K562 (cell line): ENCODE measurements around the gene PRDM1. TPM values are rescaled to one million over a fixed set of nuclear protein-coding genes. Genes with fewer than 3 reads are reported as not detected.

ENCODE experiments used
- ARID1B ChIP-seq: fragments of 450-650 bp; IDR thresholded peaks from 2 replicates; pipeline ENCODE4 v1.6.1; 2016; ENCODE audit warnings: antibody characterized with exemption, mild to moderate bottlenecking, inconsistent platforms
- ARID3B ChIP-seq: fragments of 250-450 bp; sonication (Bioruptor Pico); IDR thresholded peaks from 2 replicates; pipeline ENCODE4 v1.4.0; 2020; ENCODE audit warnings: borderline replicate concordance
- ATF1 ChIP-seq, 2 experiments: fragments of 450-650 bp in 1 of 2; IDR thresholded peaks; 2 replicates each; pipeline ENCODE4 v1.6.1; 2016; ENCODE audit warnings: missing compliant biosample characterization in 1 of 2, missing genetic modification characterization in 1 of 2
- COPS2 ChIP-seq: fragments of 450-650 bp; conservative IDR thresholded peaks from 2 replicates; pipeline ENCODE4 v1.6.1; 2016; ENCODE audit warnings: mild to moderate bottlenecking, moderate library complexity
- CTBP1 ChIP-seq: fragments of 450-650 bp; IDR thresholded peaks from 2 replicates; pipeline ENCODE4 v1.6.1; 2016; ENCODE audit warnings: borderline replicate concordance
- E2F3 ChIP-seq: fragments of 250-450 bp; sonication (Bioruptor Pico); IDR thresholded peaks from 2 replicates; pipeline ENCODE4 v1.4.0; 2020; ENCODE audit warnings: mild to moderate bottlenecking
- HMBOX1 ChIP-seq: sonication (generic); IDR thresholded peaks from 2 replicates; pipeline ENCODE4 v1.6.1; 2016
- MBD1 ChIP-seq: fragments of 250-450 bp; sonication (Bioruptor Pico); IDR thresholded peaks from 2 replicates; pipeline ENCODE4 v1.8.0; 2022; ENCODE audit warnings: inconsistent platforms
- SMARCA4 ChIP-seq: fragments of 450-650 bp; IDR thresholded peaks from 2 replicates; pipeline ENCODE4 v1.6.1; 2016
- SMARCE1 ChIP-seq: fragments of 450-650 bp; IDR thresholded peaks from 2 replicates; pipeline ENCODE4 v1.7.1; 2016; ENCODE audit warnings: mild to moderate bottlenecking
- SMC3 ChIP-seq: conservative IDR thresholded peaks from 2 replicates; pipeline ENCODE4 v1.6.1; 2011; ENCODE audit warnings: low read depth, low read length, improper control_type of control experiment; ENCODE audit not compliant: insufficient read depth
- ZFP91 ChIP-seq: sonication (generic); formaldehyde crosslinking; IDR thresholded peaks from 2 replicates; pipeline ENCODE4 v1.8.0; 2022; ENCODE audit warnings: mild to moderate bottlenecking, missing genetic modification reagents
- ZNF407 ChIP-seq: fragments of 450-650 bp; IDR thresholded peaks from 2 replicates; pipeline ENCODE4 v1.6.1; 2016; ENCODE audit warnings: low read depth
- polyA plus RNA-seq, 8 experiments: library from polyadenylated mRNA; depleted of rRNA in 4 of 8; stranded (reverse) in 5 of 8; unstranded in 3 of 8; fragments of >200 nt; fragmentation: Nextera tagmentation in 2 of 8; fragmentation: Illumina TruSeq in 1 of 8; extraction: Ambion mirVana in 2 of 8; extraction: Trizol in 1 of 8; gene quantifications; 2 replicates each; pipeline versions ENCODE4 v1.2.1 to v1.2.3, GENCODE V29; 2011 to 2014; ENCODE audit warnings: inconsistent platforms in 1 of 8, missing spikeins in 1 of 8
- total RNA-seq, 7 experiments: library from RNA; depleted of rRNA in 6 of 7; stranded (reverse); fragments of >200 nt in 6 of 7; fragmentation: Illumina TruSeq in 2 of 7; extraction: Trizol in 2 of 7; gene quantifications; 2 replicates each; pipeline versions ENCODE4 v1.2.1 to v1.2.3, GENCODE V29; 2011 to 2021; ENCODE audit warnings: low replicate concordance in 1 of 7

PRDM1 gene
- total and polyA plus RNA-seq, 9 of the 15 experiments (the other 6 are each of a cell fraction or from before 2014, with no cell fraction given) = 0.09 to 0.89 (median 0.27) TPM

GRCh38 chr6:106128981-106129781 lies 43.0 kb downstream of the PRDM1 start (continued):
- TF ChIP-seq ZNF407 = no peak
- no peak for TF ChIP-seq COPS2
- peak; percentile 40; the same call in 1 of the 2 replicates for TF ChIP-seq ARID1B
- peak; percentile 82 for TF ChIP-seq HMBOX1
- TF ChIP-seq ARID3B (CRISPR knock-in tag) = no peak
- peak; percentile 45; the same call in 1 of the 2 replicates for TF ChIP-seq SMARCA4
- TF ChIP-seq ZFP91 = no peak
- TF ChIP-seq E2F3 (CRISPR knock-in tag) = no peak
- peak; percentile 48; the same call in 1 of the 2 replicates for TF ChIP-seq CTBP1
- no peak for TF ChIP-seq ATF1 (CRISPR knock-in tag; IDR thresholded peaks at IDR 0.05)
- TF ChIP-seq ATF1 (tag; IDR thresholded peaks at IDR 0.05) = 0 out of 2 replicates have a peak, but pooled peaks have one; percentile 12
- peak; percentile 44; the same call in 1 of the 2 replicates for TF ChIP-seq SMARCE1
- TF ChIP-seq SMC3 = no peak
- no peak for TF ChIP-seq MBD1 (CRISPR knock-in tag)
